ENCODE results near the gene COMT. TPM values are rescaled to one million over a fixed set of nuclear protein-coding genes. Genes with fewer than 3 reads are reported as not detected.

Gene COMT
- total RNA-seq, 1 experiment from 2014 or later, result 72.0 TPM

DNA sequence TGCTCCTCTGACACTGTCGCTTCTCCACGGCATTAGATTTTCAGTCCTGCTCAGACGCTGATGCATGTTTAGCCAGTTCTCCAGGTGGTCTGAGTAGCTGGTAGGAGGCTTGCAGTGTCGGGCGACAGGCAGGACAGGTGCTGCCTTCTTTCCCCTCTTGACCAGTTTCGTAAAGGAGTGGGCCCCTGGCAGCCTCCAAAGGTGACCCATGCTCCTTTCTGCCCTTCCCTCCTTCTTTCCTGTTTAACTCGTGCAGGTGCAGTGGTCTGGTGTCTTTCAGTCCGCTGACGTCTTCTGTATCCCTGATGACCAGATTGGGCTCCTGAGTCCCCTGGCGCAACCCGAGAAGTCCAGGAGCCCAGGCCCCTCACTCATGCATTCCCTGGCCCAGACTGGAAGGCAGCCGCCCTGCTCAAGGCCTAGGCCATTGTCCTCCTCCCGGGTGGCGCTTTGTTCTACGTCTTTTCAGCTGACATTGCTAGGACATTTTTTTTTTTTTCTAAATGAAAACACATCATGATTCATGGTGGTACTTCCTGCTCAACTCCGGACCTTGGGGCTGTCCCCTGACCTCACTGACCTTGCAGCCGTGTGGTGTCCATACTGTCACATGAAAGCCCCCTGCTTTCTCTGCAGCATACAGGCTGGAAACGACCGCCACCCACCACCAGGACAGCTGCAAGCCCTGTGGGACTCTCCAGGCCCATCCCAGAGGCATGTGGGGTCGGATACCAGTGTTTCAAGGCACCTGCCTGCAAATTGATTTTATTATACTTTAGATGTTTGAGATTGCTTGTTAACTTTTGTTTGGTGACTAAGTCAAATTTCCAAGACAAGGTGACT is 25.6 kb downstream of the COMT start:
- Histone ChIP-seq H3K27me3 (ENCODE audit: low read length) (no peaks in the 10 kb centered on the region), H3K9me2 (replicated peaks; ENCODE audit: insufficient read depth, low read length) (no peaks in the 10 kb centered on the region), H3K9ac (ENCODE audit: low read length) (no peak overlapping the region), H4K20me1 (ENCODE audit: insufficient read depth, low read depth, low read length) (peaks cover 10% of the 10 kb centered on the region; the same call in 1 of the 2 replicates), H3K79me2 (ENCODE audit: low read length) (no peaks in the 10 kb centered on the region), H3K36me3 (ENCODE audit: insufficient read depth, low read length) (peaks cover 10% of the 10 kb centered on the region), H3K4me1 (ENCODE audit: low read length) (peaks cover 3% of the 10 kb centered on the region), H3K9me3 (ENCODE audit: low read length) (no peaks in the 10 kb centered on the region), H3K4me2 (ENCODE audit: low read depth, low read length, poor library complexity, severe bottlenecking) (no peak overlapping the region), H3K27ac (ENCODE audit: low read length) (no peak overlapping the region), H3K4me3 (ENCODE audit: low read length) (no peak overlapping the region), H2AFZ (ENCODE audit: low read length) (no peak overlapping the region)
- DNase-seq, result no peak

GRCh38 chr22:19967850-19968449 is 26.4 kb downstream of the COMT start:
- Histone ChIP-seq H3K9ac (ENCODE audit: low read length) (no peak overlapping the region), H3K4me3 (ENCODE audit: low read length) (no peak overlapping the region), H3K9me2 (replicated peaks; ENCODE audit: insufficient read depth, low read length) (no peaks in the 10 kb centered on the region), H3K9me3 (ENCODE audit: low read length) (no peaks in the 10 kb centered on the region), H3K36me3 (ENCODE audit: insufficient read depth, low read length) (peaks cover 5% of the 10 kb centered on the region), H3K4me1 (ENCODE audit: low read length) (no peaks in the 10 kb centered on the region), H3K27me3 (ENCODE audit: low read length) (no peaks in the 10 kb centered on the region), H3K79me2 (ENCODE audit: low read length) (no peaks in the 10 kb centered on the region), H3K27ac (ENCODE audit: low read length) (no peak overlapping the region), H3K4me2 (ENCODE audit: low read depth, low read length, poor library complexity, severe bottlenecking) (no peak overlapping the region), H4K20me1 (ENCODE audit: insufficient read depth, low read depth, low read length) (peaks cover 5% of the 10 kb centered on the region; the same call in 1 of the 2 replicates), H2AFZ (ENCODE audit: low read length) (no peak overlapping the region)
- DNase-seq, result no peak

DNA sequence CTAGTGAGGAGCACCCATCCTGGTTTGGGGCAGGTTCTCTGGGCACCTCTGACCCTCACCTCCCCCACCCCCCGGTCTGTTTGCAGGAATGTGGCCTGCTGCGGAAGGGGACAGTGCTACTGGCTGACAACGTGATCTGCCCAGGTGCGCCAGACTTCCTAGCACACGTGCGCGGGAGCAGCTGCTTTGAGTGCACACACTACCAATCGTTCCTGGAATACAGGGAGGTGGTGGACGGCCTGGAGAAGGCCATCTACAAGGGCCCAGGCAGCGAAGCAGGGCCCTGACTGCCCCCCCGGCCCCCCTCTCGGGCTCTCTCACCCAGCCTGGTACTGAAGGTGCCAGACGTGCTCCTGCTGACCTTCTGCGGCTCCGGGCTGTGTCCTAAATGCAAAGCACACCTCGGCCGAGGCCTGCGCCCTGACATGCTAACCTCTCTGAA is 26.9 kb downstream of the COMT start:
- Histone ChIP-seq H3K27ac (ENCODE audit: low read length) (no peak overlapping the region), H3K36me3 (ENCODE audit: insufficient read depth, low read length) (peaks cover 1% of the 10 kb centered on the region), H3K27me3 (ENCODE audit: low read length) (no peaks in the 10 kb centered on the region), H2AFZ (ENCODE audit: low read length) (no peak overlapping the region), H3K79me2 (ENCODE audit: low read length) (no peaks in the 10 kb centered on the region), H3K9ac (ENCODE audit: low read length) (no peak overlapping the region), H3K4me1 (ENCODE audit: low read length) (no peaks in the 10 kb centered on the region), H3K4me2 (ENCODE audit: low read depth, low read length, poor library complexity, severe bottlenecking) (no peak overlapping the region), H4K20me1 (ENCODE audit: insufficient read depth, low read depth, low read length) (0 out of 2 replicates have a peak, but pooled peaks cover 3% of the 10 kb centered on the region), H3K4me3 (ENCODE audit: low read length) (no peak overlapping the region), H3K9me3 (ENCODE audit: low read length) (no peaks in the 10 kb centered on the region), H3K9me2 (replicated peaks; ENCODE audit: insufficient read depth, low read length) (no peaks in the 10 kb centered on the region)
- DNase-seq, result no peak

DNA sequence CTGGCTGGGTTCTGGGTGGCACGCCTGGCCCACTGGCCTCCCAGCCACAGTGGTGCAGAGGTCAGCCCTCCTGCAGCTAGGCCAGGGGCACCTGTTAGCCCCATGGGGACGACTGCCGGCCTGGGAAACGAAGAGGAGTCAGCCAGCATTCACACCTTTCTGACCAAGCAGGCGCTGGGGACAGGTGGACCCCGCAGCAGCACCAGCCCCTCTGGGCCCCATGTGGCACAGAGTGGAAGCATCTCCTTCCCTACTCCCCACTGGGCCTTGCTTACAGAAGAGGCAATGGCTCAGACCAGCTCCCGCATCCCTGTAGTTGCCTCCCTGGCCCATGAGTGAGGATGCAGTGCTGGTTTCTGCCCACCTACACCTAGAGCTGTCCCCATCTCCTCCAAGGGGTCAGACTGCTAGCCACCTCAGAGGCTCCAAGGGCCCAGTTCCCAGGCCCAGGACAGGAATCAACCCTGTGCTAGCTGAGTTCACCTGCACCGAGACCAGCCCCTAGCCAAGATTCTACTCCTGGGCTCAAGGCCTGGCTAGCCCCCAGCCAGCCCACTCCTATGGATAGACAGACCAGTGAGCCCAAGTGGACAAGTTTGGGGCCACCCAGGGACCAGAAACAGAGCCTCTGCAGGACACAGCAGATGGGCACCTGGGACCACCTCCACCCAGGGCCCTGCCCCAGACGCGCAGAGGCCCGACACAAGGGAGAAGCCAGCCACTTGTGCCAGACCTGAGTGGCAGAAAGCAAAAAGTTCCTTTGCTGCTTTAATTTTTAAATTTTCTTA is 27.8 kb downstream of the COMT start:
- 0 out of 2 replicates have a peak, but pooled peaks cover 3% of the 10 kb centered on the region for H4K20me1 ChIP-seq (ENCODE audit: insufficient read depth, low read depth, low read length)
- H3K27ac ChIP-seq (ENCODE audit: low read length), result no peak overlapping the region
- no peak overlapping the region for H3K4me2 ChIP-seq (ENCODE audit: low read depth, low read length, poor library complexity, severe bottlenecking)
- H2AFZ ChIP-seq (ENCODE audit: low read length), result no peak overlapping the region
- H3K36me3 ChIP-seq (ENCODE audit: insufficient read depth, low read length), result no peaks in the 10 kb centered on the region; the same call in 1 of the 2 replicates
- H3K79me2 ChIP-seq (ENCODE audit: low read length), result no peaks in the 10 kb centered on the region
- H3K9ac ChIP-seq (ENCODE audit: low read length), result no peak overlapping the region
- peaks cover 5% of the 10 kb centered on the region for H3K4me1 ChIP-seq (ENCODE audit: low read length)
- no peaks in the 10 kb centered on the region for H3K9me3 ChIP-seq (ENCODE audit: low read length)
- no peaks in the 10 kb centered on the region for H3K27me3 ChIP-seq (ENCODE audit: low read length)
- no peaks in the 10 kb centered on the region for H3K9me2 ChIP-seq (replicated peaks; ENCODE audit: insufficient read depth, low read length)
- no peak overlapping the region for H3K4me3 ChIP-seq (ENCODE audit: low read length)
- DNase-seq, result no peak

DNA sequence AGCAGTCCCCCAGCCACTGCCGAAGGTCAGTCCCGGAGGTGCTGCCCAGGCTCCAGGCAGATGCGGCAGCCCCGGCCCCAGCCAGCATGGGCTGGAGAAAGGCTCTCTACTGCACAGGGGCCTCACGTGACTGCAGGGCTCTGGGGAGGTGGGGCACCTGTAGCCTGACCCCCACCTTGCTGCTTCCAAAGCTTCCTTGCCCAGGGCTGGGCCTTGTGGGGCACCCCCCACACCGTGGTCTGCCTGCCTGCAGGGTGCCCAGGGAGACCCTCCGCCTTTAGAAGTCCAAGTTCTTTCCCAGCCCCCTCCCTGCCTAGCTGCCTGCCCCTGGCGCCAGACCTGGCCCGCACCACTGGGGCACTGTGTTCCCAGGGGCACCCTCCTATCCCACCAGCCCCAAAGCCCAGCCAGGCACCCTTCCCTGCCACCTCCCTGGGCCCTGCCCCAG is 28.5 kb downstream of the COMT start:
- Histone ChIP-seq H3K27ac (ENCODE audit: low read length) (no peak overlapping the region), H4K20me1 (ENCODE audit: insufficient read depth, low read depth, low read length) (0 out of 2 replicates have a peak, but pooled peaks cover 3% of the 10 kb centered on the region), H3K9ac (ENCODE audit: low read length) (no peak overlapping the region), H2AFZ (ENCODE audit: low read length) (no peak overlapping the region), H3K79me2 (ENCODE audit: low read length) (no peaks in the 10 kb centered on the region), H3K4me2 (ENCODE audit: low read depth, low read length, poor library complexity, severe bottlenecking) (no peak overlapping the region), H3K4me1 (ENCODE audit: low read length) (peaks cover 12% of the 10 kb centered on the region), H3K9me3 (ENCODE audit: low read length) (no peaks in the 10 kb centered on the region), H3K4me3 (ENCODE audit: low read length) (no peak overlapping the region), H3K9me2 (replicated peaks; ENCODE audit: insufficient read depth, low read length) (no peaks in the 10 kb centered on the region), H3K36me3 (ENCODE audit: insufficient read depth, low read length) (no peaks in the 10 kb centered on the region), H3K27me3 (ENCODE audit: low read length) (no peaks in the 10 kb centered on the region)
- DNase-seq, result no peak

GRCh38 chr22:19970479-19971275 is 29.1 kb downstream of the COMT start:
- Histone ChIP-seq H3K4me2 (ENCODE audit: low read depth, low read length, poor library complexity, severe bottlenecking) (no peak overlapping the region), H2AFZ (ENCODE audit: low read length) (no peak overlapping the region), H3K79me2 (ENCODE audit: low read length) (no peaks in the 10 kb centered on the region), H3K36me3 (ENCODE audit: insufficient read depth, low read length) (no peaks in the 10 kb centered on the region), H3K4me1 (ENCODE audit: low read length) (peaks cover 19% of the 10 kb centered on the region), H3K9ac (ENCODE audit: low read length) (no peak overlapping the region), H4K20me1 (ENCODE audit: insufficient read depth, low read depth, low read length) (0 out of 2 replicates have a peak, but pooled peaks cover 3% of the 10 kb centered on the region), H3K9me2 (replicated peaks; ENCODE audit: insufficient read depth, low read length) (no peaks in the 10 kb centered on the region), H3K9me3 (ENCODE audit: low read length) (no peaks in the 10 kb centered on the region), H3K4me3 (ENCODE audit: low read length) (no peak overlapping the region), H3K27ac (ENCODE audit: low read length) (no peak overlapping the region), H3K27me3 (ENCODE audit: low read length) (no peaks in the 10 kb centered on the region)
- peak; percentile 92 for DNase-seq

GRCh38 chr22:19971276-19972124 is 29.9 kb downstream of the COMT start:
- no peak for DNase-seq
- Histone ChIP-seq H3K4me2 (ENCODE audit: low read depth, low read length, poor library complexity, severe bottlenecking) (no peak overlapping the region), H3K27me3 (ENCODE audit: low read length) (no peaks in the 10 kb centered on the region), H2AFZ (ENCODE audit: low read length) (no peak overlapping the region), H3K36me3 (ENCODE audit: insufficient read depth, low read length) (no peaks in the 10 kb centered on the region), H4K20me1 (ENCODE audit: insufficient read depth, low read depth, low read length) (no peaks in the 10 kb centered on the region), H3K9me3 (ENCODE audit: low read length) (no peaks in the 10 kb centered on the region), H3K27ac (ENCODE audit: low read length) (no peak overlapping the region), H3K4me3 (ENCODE audit: low read length) (no peak overlapping the region), H3K9me2 (replicated peaks; ENCODE audit: insufficient read depth, low read length) (no peaks in the 10 kb centered on the region), H3K9ac (ENCODE audit: low read length) (no peak overlapping the region), H3K4me1 (ENCODE audit: low read length) (peaks cover 21% of the 10 kb centered on the region), H3K79me2 (ENCODE audit: low read length) (no peaks in the 10 kb centered on the region)

Data from Karpas-422 (cell line).